ENCODE measurements around the gene MRPL52. TPM values are rescaled to one million over a fixed set of nuclear protein-coding genes. Genes with fewer than 3 reads are reported as not detected.

MRPL52 gene
- total and polyA plus RNA-seq, 10 of the 15 experiments (the other 5 are each of a cell fraction or from before 2014, with no cell fraction given), result 51.7 to 541 (median 142) TPM

GRCh38 chr14:22802860-22803686 is 26.6 kb upstream of the MRPL52 start (continued):
- no peak for TF ChIP-seq CEBPZ (IDR thresholded peaks at IDR 0.05; ENCODE audit: low read depth, low read length)
- no peak for TF ChIP-seq CBX3 (IDR thresholded peaks at IDR 0.05; ENCODE audit: borderline replicate concordance, low read depth)
- peak; percentile 92 for TF ChIP-seq PAX5 (IDR thresholded peaks at IDR 0.05; ENCODE audit: borderline replicate concordance, low read depth, low read length)
- TF ChIP-seq NBN (IDR thresholded peaks at IDR 0.05), result peak; percentile 94
- TF ChIP-seq ATF3 (IDR thresholded peaks at IDR 0.05; ENCODE audit: borderline replicate concordance, extremely low read depth, low read depth, low read length), result no peak
- TF ChIP-seq STAT3 (IDR thresholded peaks at IDR 0.05; ENCODE audit: low read depth, low read length), result no peak
- TF ChIP-seq CHD2 (IDR thresholded peaks at IDR 0.05; ENCODE audit: borderline replicate concordance, low read depth, low read length), result no peak
- TF ChIP-seq SMAD5 (IDR thresholded peaks at IDR 0.05; ENCODE audit: low read depth), result no peak
- no peak for TF ChIP-seq CEBPB (IDR thresholded peaks at IDR 0.05; ENCODE audit: borderline replicate concordance in 1 of 2, low read depth in 2 of 2, low read length in 2 of 2)
- TF ChIP-seq RBBP5 (conservative IDR thresholded peaks at IDR 0.05), result no peak
- TF ChIP-seq ASH2L (IDR thresholded peaks at IDR 0.05; ENCODE audit: borderline replicate concordance, low read depth), result no peak
- TF ChIP-seq PML (IDR thresholded peaks at IDR 0.05; ENCODE audit: low read length), result no peak
- no peak for TF ChIP-seq ZZZ3 (IDR thresholded peaks at IDR 0.05; ENCODE audit: control insufficient read depth, insufficient read length, low read depth)
- no peak for TF ChIP-seq ZNF622 (IDR thresholded peaks at IDR 0.05)
- TF ChIP-seq BCL11A (IDR thresholded peaks at IDR 0.05; ENCODE audit: low read depth, low read length), result 0 out of 2 replicates have a peak, but pooled peaks have one; percentile 22
- no peak for TF ChIP-seq PRDM15 (CRISPR knock-in tag; IDR thresholded peaks at IDR 0.05)
- no peak; the same call in 1 of the 2 replicates for TF ChIP-seq NR2F1 (conservative IDR thresholded peaks at IDR 0.05)
- 0 out of 3 replicates have a peak, but pooled peaks have one; percentile 9 for TF ChIP-seq POU2F2 (IDR thresholded peaks at IDR 0.05; ENCODE audit: borderline replicate concordance, low read depth, low read length)
- TF ChIP-seq RELB (IDR thresholded peaks at IDR 0.05; ENCODE audit: low read depth), result peak; percentile 83
- TF ChIP-seq STAT1 (conservative IDR thresholded peaks at IDR 0.05), result 0 out of 2 replicates have a peak, but pooled peaks have one; percentile 29
